GDM1 (cell line): ENCODE data around the gene INHA.

Experiments used
- DNase-seq: peaks from one replicate; lab custom pipeline; 2025; lab: John Stamatoyannopoulos, UW

Gene INHA

GRCh38 chr2:219559156-219559915 is 12.8 kb upstream of the INHA start:
- no peak for DNase-seq

- no peak for DNase-seq
These were observed 11.8 kb upstream of the INHA start for GRCh38 chr2:219560037-219560892.

- no peak for DNase-seq
These were observed 11.3 kb upstream of the INHA start for GRCh38 chr2:219560893-219561178.

GRCh38 chr2:219561179-219562048 is 10.7 kb upstream of the INHA start:
- DNase-seq: no peak

GRCh38 chr2:219562049-219563020 is 9.8 kb upstream of the INHA start:
- no peak for DNase-seq

- no peak for DNase-seq
These were observed 8.7 kb upstream of the INHA start for GRCh38 chr2:219563271-219563928.

- no peak for DNase-seq
These were observed 6.7 kb upstream of the INHA start for GRCh38 chr2:219565130-219566080.

- no peak for DNase-seq
These were observed 5.5 kb upstream of the INHA start for GRCh38 chr2:219566640-219567039.

GRCh38 chr2:219567131-219567530 is 5.0 kb upstream of the INHA start:
- no peak for DNase-seq

- no peak for DNase-seq
These were observed 4.2 kb upstream of the INHA start for GRCh38 chr2:219567791-219568361.

- no peak for DNase-seq
These were observed 3.1 kb upstream of the INHA start for GRCh38 chr2:219569041-219569440.

- no peak for DNase-seq
These were observed 2.5 kb upstream of the INHA start for GRCh38 chr2:219569635-219570034.

GRCh38 chr2:219570194-219570923 is 1.8 kb upstream of the INHA start:
- DNase-seq: no peak

GRCh38 chr2:219570924-219571310 is 1.2 kb upstream of the INHA start:
- DNase-seq: no peak

- DNase-seq: peak; percentile 83
These were observed 536 bp upstream of the INHA start, which contains the start of gene OBSL1 for GRCh38 chr2:219571311-219572236. Gene OBSL1 (minus strand): TSS chr2:219571539. CDS start chr2:219571232, 307 bp downstream.

- DNase-seq: no peak
These were observed 1.1 kb downstream of the INHA start for GRCh38 chr2:219573166-219573565.
